Central memory CD8-positive, alpha-beta T cell (primary cell): Measurements from ENCODE around the gene MORN1.

Source experiments
- ATAC-seq: fragments of 150-1000 bp; cut with Tn5 transposase; replicated peaks from 2 replicates; pipeline ENCODE4 v1.10.0; 2022; ENCODE audit warnings: mild to moderate bottlenecking, moderate FRiP score, moderate number of reproducible peaks; ENCODE audit not compliant: poor library complexity, severe bottlenecking; ENCODE audit errors: extremely low read depth
- DNase-seq, 2 donors: peaks; one replicate each; pipeline ENCODE4 v3.0.0; 2021; ENCODE audit warnings: low spot score in 2 of 2
- H3K27ac Mint-ChIP-seq: one replicate; pipeline ENCODE4 v1.8.0; 2022; ENCODE audit warnings: low read depth, mild to moderate bottlenecking, moderate library complexity, mixed read lengths
- H3K27me3 Mint-ChIP-seq: one replicate; pipeline ENCODE4 v1.8.0; 2022; ENCODE audit warnings: mixed read lengths
- H3K36me3 Mint-ChIP-seq: one replicate; pipeline ENCODE4 v1.8.0; 2022; ENCODE audit warnings: mild to moderate bottlenecking, moderate library complexity, mixed read lengths; ENCODE audit not compliant: insufficient read depth
- H3K4me1 Mint-ChIP-seq: one replicate; pipeline ENCODE4 v1.8.0; 2022; ENCODE audit warnings: mixed read lengths
- H3K4me3 Mint-ChIP-seq: one replicate; pipeline ENCODE4 v1.8.0; 2022; ENCODE audit warnings: mild to moderate bottlenecking, moderate library complexity, mixed read lengths
- H3K9me3 Mint-ChIP-seq: one replicate; pipeline ENCODE4 v1.8.0; 2022; ENCODE audit warnings: mixed read lengths

The MORN1 gene

DNA sequence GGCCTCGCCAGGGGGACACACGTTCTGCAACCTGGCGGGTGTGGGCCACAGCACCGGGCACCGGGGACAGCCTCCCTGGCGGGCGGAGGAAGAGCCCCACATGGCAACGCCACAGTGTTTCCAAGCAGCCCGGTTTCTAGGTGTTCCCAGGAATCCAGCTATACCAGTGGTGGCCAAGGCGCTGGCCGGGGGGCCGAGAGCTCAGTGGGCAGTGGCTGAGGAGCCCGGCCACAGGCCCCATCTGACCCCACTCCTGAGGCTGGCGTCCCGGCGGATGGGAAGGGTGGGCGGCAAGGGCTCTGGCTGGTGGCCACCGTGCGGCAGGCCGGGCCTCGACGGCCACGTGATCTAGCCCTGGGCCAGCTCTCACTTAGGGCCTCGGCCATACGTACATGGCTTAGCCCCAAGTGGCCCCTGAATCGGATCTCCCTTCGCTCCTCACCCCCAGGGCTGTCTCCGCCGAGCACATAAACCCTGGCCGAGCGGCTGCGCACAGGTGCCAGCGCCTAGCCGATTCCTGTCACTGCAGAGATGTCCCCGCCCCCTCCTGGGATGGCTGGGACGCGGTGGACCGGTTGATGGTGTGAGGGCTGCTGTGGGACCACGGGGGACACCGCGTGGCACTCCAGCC, 68.7 kb downstream of the MORN1 start:
- Mint-ChIP-seq H3K27me3 (peaks cover 12% of the 10 kb centered on the region), H3K9me3 (no peaks in the 10 kb centered on the region), H3K27ac (no peak overlapping the region), H3K4me3 (no peak overlapping the region), H3K36me3 (no peaks in the 10 kb centered on the region), H3K4me1 (peaks cover 11% of the 10 kb centered on the region)
- no peak for ATAC-seq
- no peak for DNase-seq

DNA sequence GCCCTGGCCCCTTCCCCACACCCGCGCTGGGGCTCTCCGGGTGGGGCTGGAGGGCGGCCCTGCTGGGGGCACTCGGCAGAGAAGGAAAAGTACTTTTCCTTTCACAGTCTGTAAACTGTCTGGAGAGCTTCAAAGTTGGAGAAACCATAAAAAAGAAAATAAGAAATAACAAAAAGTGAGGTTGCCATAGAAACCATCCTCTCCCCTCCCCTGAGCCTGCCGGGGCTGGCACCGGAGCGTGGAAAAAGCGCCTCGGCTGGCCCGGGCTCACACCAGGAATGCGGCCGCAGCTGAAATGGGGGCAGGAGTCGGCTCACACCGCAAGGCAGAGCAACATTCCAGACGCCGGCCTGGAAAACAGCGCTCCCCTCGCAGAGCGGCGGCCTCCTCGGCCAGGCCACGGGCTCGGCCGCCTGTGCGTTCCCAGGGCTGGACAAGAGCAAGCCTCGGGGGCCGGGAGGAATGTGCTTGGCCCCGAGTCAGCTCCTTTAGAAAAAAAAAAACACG, 69.2 kb downstream of the MORN1 start:
- Mint-ChIP-seq H3K9me3 (no peaks in the 10 kb centered on the region), H3K4me1 (peaks cover 7% of the 10 kb centered on the region), H3K36me3 (no peaks in the 10 kb centered on the region), H3K27me3 (peaks cover 7% of the 10 kb centered on the region), H3K4me3 (no peak overlapping the region), H3K27ac (peak overlapping the region; percentile 46)
- ATAC-seq (no peak), DNase-seq (no peak)

DNA sequence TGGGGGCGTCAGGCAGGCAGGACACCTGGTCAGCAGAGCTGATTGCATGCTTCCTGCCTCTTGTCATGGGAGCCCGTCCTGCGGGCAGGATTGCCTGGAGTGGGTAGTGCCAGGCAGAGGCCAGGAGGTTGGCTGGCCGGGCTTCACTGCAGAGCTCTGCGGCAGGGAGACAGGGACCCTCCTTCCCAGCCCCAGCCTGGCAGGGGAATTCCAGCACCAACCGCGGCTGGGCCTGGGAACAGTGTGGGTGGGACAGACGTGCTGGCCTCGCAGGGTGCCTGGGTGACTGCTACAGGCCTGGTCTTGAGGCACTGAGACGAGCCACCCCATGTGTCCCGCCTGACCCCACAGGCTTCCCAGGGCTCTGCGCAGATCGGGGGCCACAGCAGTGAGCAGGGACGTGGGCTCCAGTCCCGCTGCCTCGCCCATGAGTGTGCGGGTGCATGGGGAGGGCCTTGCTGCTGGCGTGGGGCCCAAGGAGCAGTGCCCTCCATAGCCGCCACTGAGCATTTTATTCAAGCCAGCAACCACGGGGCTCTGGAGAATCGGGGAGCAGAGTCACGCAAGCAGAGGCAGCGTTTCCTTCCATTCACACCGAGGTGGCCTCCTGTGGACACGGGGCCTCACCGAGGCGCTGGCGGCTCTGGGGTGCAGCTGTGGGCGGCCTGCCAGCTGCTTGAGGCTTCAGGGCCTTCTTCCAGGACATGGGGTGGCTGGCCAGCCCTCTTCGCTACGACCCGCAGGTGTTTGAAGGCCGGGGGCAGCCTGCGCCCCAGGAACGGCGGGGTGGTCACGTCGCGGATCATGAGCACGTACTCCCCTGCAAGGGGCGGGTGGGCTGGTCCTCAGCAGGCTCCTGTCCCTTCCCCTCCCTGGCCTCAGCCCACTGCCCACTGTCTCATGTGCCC, 70.3 kb downstream of the MORN1 start:
- no peak overlapping the region for H3K4me3 Mint-ChIP-seq
- H3K4me1 Mint-ChIP-seq, result peaks cover 5% of the 10 kb centered on the region
- no peak for ATAC-seq
- H3K36me3 Mint-ChIP-seq, result no peaks in the 10 kb centered on the region
- H3K27ac Mint-ChIP-seq, result peak overlapping the region; percentile 46
- no peaks in the 10 kb centered on the region for H3K9me3 Mint-ChIP-seq
- no peak for DNase-seq
- no peaks in the 10 kb centered on the region for H3K27me3 Mint-ChIP-seq

DNA sequence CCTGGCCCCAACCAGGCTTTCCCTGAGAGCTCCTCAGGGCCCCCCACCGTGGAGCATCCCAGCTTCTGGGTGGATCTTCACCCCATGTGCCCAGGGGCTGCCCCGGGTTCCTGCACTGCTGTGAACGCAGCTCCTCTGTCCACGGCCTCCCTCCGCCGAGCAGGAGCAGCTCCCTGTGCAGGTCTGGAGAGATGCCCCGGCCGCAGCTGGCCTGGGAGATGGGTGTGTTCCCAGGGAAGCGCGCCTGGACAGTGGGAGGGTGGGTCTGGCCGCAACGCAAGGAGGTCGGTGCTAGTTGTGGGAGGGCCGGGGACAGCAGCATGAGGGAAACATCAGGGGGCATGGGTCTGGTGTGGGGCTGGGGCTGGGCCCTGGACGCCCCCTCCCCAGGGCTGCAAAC, 71.3 kb downstream of the MORN1 start:
- no peak overlapping the region for H3K4me3 Mint-ChIP-seq
- no peaks in the 10 kb centered on the region for H3K36me3 Mint-ChIP-seq
- ATAC-seq (no peak), DNase-seq (no peak)
- peaks cover 5% of the 10 kb centered on the region for H3K4me1 Mint-ChIP-seq
- no peak overlapping the region for H3K27ac Mint-ChIP-seq
- no peaks in the 10 kb centered on the region for H3K27me3 Mint-ChIP-seq
- no peaks in the 10 kb centered on the region for H3K9me3 Mint-ChIP-seq

DNA sequence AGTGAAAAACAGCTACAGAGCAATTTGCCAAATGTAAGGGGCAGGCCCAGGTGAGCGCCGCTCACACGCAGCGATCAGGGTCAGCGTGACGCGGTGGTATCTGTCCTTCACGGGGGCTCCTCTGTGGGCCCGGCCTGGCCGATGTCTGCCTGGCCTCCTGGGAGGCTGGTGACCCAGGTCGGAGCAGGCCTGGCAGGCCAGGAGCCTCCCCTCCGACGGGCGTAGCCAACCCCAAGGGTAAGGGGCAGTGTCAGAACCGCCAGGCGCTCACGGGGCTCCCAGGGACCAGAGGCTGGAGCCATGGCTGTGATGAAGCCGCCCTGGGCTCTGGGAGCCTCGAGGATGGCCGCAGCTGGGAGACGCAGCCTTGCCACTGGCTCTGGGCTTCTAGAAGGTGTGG, 72.1 kb downstream of the MORN1 start:
- Mint-ChIP-seq H3K27ac (no peak overlapping the region), H3K4me1 (peaks cover 4% of the 10 kb centered on the region), H3K4me3 (no peak overlapping the region), H3K9me3 (no peaks in the 10 kb centered on the region), H3K27me3 (no peaks in the 10 kb centered on the region), H3K36me3 (no peaks in the 10 kb centered on the region)
- ATAC-seq (no peak), DNase-seq (no peak)

DNA sequence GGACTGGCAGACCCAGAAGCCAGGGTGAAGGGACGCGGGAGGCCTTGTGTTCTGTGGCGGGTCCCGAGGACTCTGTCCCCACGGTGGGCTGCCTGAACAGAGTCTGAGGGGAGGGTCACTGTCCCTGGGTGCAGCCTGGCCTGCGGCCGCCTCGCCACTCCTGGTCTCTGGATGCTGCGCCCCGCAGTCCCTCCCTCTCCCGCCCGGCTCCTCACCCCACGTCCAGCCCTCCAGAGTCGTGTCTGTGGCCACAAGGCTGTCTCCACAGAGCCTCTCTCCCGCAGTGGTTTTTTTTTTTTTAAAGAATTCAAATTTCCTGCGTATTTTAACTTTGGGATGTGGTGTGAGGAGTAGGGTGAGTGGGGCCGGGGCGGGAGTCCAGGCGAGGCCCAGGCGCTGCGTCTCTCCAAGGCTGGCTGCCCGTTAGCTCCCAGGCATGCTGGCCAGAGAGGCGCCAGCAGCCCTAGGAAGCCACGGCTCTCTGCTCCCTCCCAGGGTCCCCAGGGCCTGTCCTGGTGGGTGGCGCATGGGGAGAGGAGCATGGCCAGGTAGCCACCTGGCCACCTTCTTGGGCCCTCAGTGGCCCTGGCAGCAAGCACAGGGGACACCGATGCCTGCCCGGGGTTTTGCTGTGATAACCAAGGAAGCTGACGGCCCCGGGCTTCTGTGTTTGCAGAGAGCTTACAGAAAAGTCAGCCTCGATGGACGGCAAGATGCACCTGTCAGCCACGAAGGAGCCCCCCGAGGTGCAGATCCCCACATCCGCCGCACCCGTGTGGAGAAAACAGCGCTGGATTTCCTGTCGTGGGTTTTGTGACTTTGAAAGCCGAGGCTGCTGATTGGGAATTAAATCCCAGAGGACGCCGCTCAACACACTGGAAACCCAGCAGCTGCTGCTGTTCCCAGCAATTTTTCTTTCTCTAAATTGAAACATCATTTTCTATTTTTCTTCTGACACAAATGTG, 72.8 kb downstream of the MORN1 start:
- no peak for ATAC-seq
- H3K27ac Mint-ChIP-seq, result no peak overlapping the region
- no peaks in the 10 kb centered on the region for H3K27me3 Mint-ChIP-seq
- H3K9me3 Mint-ChIP-seq, result no peaks in the 10 kb centered on the region
- peaks cover 6% of the 10 kb centered on the region for H3K4me1 Mint-ChIP-seq
- H3K4me3 Mint-ChIP-seq, result no peak overlapping the region
- no peak for DNase-seq
- H3K36me3 Mint-ChIP-seq, result peaks cover 3% of the 10 kb centered on the region

DNA sequence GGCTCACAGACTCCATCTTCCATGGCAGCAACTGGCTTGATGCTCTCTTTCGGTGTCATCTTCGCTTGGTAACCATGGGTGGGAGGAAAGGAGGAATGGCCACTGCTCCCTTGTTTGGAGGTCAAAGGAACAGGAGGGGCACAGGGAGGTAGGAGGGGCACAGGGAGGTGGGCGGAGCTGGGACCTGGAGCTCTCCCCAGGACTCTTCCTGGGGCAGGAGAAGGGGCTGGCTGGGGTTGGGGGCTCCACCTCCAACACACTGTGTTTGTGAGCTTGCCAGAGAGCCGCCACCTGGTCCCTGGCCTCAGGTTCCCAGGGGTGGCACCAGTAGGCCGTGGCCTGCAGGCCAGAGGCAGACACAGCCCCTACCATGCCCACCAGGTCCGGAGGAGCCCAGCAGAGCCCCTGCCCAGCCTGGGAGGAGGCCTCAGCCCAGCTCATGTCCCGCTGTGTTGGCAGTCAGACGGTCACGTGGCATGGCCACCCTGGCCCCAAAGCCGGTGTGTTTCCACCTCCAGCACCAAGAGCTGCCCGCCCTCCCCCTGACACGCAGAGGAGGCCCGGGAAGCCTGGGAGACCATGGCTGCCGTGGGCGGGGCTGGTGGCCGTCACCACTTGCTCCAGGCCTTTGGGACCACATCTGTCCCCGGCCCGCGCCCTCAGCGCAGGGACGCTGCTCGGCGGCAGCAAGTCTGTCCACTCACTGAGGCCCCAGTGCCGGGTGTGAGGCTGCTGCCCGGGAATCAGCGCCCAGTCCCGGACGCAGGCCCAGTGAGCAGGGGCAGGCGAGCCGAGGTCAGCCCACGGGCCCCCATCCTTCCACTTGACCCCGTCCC, 73.9 kb downstream of the MORN1 start:
- DNase-seq (no peak), ATAC-seq (no peak)
- peaks cover 5% of the 10 kb centered on the region for H3K36me3 Mint-ChIP-seq
- H3K27ac Mint-ChIP-seq, result peak overlapping the region; percentile 22
- H3K27me3 Mint-ChIP-seq, result no peaks in the 10 kb centered on the region
- peaks cover 12% of the 10 kb centered on the region for H3K4me1 Mint-ChIP-seq
- no peak overlapping the region for H3K4me3 Mint-ChIP-seq
- no peaks in the 10 kb centered on the region for H3K9me3 Mint-ChIP-seq

DNA sequence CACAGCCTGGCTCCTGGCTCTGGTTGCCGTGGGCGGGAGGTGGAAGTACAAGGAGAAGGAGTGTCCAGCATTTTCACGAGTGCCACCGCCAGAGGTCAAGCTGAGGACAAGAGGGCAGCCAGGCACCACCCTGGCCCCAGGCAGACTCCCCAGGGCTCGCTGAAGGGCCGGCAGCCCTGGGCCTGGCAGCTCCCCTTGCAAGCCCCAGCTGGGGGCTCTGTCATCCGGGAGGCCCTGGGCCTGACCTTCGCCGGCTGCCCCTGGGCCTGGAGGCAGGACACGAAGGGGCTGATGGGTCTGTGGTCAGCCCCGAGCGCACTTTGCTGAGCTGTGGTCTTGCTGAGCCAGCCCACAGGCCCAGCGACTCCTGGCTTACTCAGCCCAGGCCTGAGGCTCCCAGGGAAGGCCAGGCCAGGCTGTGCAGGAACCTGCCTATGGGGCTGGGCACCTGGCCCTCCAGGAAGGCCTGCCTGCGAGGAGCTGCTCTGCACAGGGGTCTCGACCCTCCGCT, 74.8 kb downstream of the MORN1 start:
- ATAC-seq, result no peak
- Mint-ChIP-seq H3K36me3 (peaks cover 5% of the 10 kb centered on the region), H3K4me1 (peaks cover 12% of the 10 kb centered on the region), H3K4me3 (no peak overlapping the region), H3K9me3 (no peaks in the 10 kb centered on the region), H3K27me3 (no peaks in the 10 kb centered on the region), H3K27ac (peak overlapping the region; percentile 22)
- DNase-seq, result no peak

DNA sequence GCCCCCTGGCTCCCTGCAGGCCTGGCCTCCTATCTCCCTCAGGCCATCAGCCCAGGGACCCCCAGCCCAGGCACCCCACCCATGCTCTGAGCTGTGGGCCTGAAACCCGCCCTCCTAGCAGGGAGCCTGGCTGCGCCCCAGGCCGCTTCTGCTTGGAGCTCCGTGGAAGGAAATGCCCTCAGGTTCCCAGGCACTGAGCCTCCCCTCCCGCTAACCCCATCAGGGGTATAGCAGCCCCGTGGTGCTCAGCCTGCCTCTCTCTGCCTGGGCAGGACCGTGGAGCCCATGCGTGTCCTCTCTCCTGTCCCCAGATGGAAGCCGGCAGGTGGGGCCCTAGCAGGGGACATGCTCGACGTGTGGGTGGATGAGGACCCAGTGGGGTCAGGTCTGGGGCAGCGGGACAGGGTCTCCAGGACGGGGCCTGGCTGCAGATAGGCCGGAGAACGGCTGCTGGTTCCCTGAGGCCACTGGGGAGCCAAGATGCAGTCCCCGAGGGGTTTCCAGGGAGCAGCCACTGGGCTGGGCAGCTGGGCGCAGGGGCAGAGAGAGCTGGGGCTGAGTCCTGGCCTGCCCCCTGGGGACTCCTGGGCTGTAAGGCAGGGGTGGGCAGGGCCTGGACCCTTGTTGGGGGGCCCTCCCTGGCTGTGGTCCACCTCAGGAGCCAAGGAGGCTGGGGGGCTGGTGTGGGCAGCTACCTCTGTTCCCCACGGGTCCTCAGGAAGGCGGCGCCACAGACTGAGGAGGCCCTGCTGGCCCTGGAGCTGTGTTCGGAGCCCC, 75.5 kb downstream of the MORN1 start:
- peaks cover 5% of the 10 kb centered on the region for H3K36me3 Mint-ChIP-seq

DNA sequence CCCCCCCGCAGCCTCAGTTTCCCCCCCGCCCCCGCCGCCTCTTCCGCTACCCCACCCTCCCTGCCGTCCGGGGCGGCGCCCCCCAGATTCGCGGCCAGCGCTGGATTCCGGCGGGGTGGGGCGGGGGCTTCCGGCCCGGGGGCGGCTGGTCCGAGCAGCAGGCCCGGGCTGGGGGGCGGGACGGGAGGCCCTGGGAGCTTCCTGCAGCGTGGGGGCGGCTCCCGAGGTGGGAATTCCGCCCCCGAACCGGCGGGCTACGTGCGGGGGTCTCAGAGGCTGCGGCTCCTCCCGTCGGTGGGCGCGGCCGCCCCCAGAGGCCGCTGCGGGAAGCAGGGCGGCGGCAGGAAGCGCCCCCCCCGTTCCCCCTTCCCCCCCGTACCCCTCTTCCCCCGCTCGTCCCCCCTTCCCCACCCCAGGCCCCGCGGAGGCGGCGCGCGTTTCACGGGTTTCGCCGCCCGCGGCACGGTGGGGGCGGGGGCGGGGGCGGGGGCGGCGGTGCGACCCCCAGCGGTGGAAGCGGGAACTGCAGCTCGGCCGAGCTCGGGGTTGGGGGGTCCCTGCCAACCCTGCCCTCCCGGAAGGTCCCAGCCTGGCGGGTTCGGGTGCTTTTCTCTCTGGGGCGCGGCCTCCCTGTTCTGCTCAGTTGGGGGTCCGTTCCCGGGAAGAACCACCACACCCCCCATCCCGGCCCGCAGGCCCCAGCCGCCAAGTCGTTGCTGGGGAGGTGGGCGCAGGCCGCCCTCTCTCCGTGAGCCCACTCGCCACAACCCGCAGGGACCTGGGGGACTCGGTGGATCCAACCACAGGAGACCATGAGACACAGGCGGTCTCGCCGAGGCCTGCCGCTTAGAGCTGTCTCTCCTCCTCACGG, 76.3 kb downstream of the MORN1 start:
- Mint-ChIP-seq H3K27ac (peak overlapping the region; percentile 86), H3K36me3 (peaks cover 6% of the 10 kb centered on the region), H3K4me1 (peaks cover 12% of the 10 kb centered on the region), H3K27me3 (no peaks in the 10 kb centered on the region), H3K4me3 (peak overlapping the region; percentile 63), H3K9me3 (no peaks in the 10 kb centered on the region)
- DNase-seq, result peak; percentile 64 to 65
- ATAC-seq, result peak; percentile 63

More for the DNA sequence above, 75.5 kb downstream of the MORN1 start:
- H3K27ac Mint-ChIP-seq, result peak overlapping the region; percentile 86
- no peaks in the 10 kb centered on the region for H3K27me3 Mint-ChIP-seq
- DNase-seq, result no peak
- H3K9me3 Mint-ChIP-seq, result no peaks in the 10 kb centered on the region
- H3K4me1 Mint-ChIP-seq, result peaks cover 12% of the 10 kb centered on the region
- peak overlapping the region; percentile 63 for H3K4me3 Mint-ChIP-seq
- no peak for ATAC-seq
